ENCODE results near the gene CADPS. TPM values are rescaled to one million over a fixed set of nuclear protein-coding genes. Genes with fewer than 3 reads are reported as not detected.

The CADPS gene
- polyA plus RNA-seq, 2 of the 4 experiments (the other 2 are of a cell fraction), result not detected

DNA sequence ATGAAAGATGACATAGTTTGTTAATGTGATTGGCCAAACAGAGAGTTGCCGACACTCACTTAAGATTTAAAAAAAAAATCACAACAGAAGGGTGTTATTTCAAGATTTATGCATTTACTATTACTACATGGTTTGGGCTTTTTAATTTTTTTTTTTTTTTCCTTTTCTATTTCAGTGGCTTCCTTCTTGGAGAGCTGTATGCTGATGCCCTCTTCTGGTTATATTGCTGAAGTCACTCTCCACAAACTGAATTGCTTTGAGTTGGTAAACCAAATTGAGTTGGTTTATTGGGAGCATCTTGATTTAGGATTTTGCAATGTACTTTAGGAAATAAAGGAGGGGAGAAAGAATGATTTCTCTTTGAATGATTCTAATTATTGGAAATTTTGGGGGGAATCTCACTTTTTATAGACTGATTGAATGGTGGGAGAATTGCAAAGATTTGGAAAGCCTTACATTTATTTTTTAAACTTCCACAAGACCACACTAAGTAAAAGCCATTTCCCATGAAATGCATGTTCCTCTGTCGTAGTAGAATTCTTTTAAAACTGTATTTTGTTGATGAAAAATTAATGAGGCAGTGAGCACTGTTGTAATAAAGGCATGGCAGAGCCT lies 315.3 kb downstream of the CADPS start:
- Histone ChIP-seq H3K4me1 (no peaks in the 10 kb centered on the region), H3K9me3 (no peaks in the 10 kb centered on the region), H3K27ac (no peak overlapping the region), H3K4me2 (no peak overlapping the region), H3K4me3 (no peak overlapping the region)
- 2% methylated on average over 2 of the region's 2 CpGs for WGBS (ENCODE audit: missing lambda C conversion rate)
- ChIA-PET CTCF (interaction anchor here (0.7 to 2.7 kb wide), 5 partner anchors 20 to 367 kb away, joined by 3 to 15 read pairs (median 5); no protein-coding TSS in a partner anchor), POLR2A (no interaction called here)
- no peak for FAIRE-seq
- TF ChIP-seq, protein P1, sequence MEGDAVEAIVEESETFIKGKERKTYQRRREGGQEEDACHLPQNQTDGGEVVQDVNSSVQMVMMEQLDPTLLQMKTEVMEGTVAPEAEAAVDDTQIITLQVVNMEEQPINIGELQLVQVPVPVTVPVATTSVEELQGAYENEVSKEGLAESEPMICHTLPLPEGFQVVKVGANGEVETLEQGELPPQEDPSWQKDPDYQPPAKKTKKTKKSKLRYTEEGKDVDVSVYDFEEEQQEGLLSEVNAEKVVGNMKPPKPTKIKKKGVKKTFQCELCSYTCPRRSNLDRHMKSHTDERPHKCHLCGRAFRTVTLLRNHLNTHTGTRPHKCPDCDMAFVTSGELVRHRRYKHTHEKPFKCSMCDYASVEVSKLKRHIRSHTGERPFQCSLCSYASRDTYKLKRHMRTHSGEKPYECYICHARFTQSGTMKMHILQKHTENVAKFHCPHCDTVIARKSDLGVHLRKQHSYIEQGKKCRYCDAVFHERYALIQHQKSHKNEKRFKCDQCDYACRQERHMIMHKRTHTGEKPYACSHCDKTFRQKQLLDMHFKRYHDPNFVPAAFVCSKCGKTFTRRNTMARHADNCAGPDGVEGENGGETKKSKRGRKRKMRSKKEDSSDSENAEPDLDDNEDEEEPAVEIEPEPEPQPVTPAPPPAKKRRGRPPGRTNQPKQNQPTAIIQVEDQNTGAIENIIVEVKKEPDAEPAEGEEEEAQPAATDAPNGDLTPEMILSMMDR (IDR thresholded peaks at IDR 0.05), result peak; percentile 34; the same call in 2 of the 3 replicates
- TF ChIP-seq JUN (IDR thresholded peaks at IDR 0.05) (no peak), RAD21 (conservative IDR thresholded peaks at IDR 0.05 in 1 of 2, IDR thresholded peaks at IDR 0.05 in 1 of 2) (peak in 1 of 2 experiments; percentile 47; a peak in 3 of 5 replicates), POLR2AphosphoS2 (conservative IDR thresholded peaks at IDR 0.05; ENCODE audit: low read length) (no peak)
- DNase-seq (ENCODE audit: low read depth in 1 of 2, low spot score in 1 of 2), result peak in 1 of 2 experiments; percentile 22
- peak in 1 of 2 experiments; percentile 43; a peak in 1 of 6 replicates for ATAC-seq

DNA sequence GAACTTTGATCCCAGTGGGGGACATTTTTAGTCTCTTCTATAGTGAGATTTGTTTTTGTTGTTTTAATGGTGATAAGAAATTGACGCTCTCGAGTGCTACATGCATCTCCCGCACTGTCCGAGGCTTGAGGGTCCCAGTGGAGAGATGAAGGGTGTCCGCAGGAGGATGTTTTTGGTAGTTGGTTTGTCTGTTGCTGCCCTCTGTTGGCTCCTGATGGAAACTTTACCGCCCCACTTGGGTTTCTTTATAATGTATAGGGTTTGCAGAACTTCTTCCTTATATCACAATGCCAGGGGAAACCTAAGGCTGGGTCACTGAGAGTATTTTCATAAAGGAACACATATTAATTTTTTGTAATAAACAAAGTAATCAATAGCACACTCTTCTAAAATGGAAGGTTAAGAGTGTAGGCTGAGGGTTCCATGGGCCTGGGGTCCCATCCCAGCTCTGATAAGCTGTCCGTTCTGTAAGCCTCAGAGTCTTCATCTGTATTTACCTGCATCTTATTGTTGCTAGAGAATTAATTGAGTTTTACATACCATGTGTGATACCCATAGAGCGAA lies 316.6 kb downstream of the CADPS start:
- Histone ChIP-seq H3K4me1 (no peaks in the 10 kb centered on the region), H3K27ac (no peak overlapping the region), H3K9me3 (no peaks in the 10 kb centered on the region), H3K4me3 (no peak overlapping the region), H3K4me2 (no peak overlapping the region)
- peak; percentile 2 to 13 for DNase-seq (ENCODE audit: low read depth in 1 of 2, low spot score in 1 of 2)
- CTCF ChIA-PET, result interaction anchor here (0.7 to 2.7 kb wide), 6 partner anchors 17 to 357 kb away, joined by 3 to 15 read pairs (median 4); no protein-coding TSS in a partner anchor
- 12% methylated on average over 8 of the region's 8 CpGs for WGBS (ENCODE audit: missing lambda C conversion rate)
- POLR2A ChIA-PET, result no interaction called here
- no peak for TF ChIP-seq NFE2L2 (conservative IDR thresholded peaks at IDR 0.05; ENCODE audit: low read length)
- TF ChIP-seq NR3C1 (IDR thresholded peaks at IDR 0.05), result no peak
- TF ChIP-seq ZFP36 (IDR thresholded peaks at IDR 0.05; ENCODE audit: borderline replicate concordance, partially characterized antibody), result no peak
- TF ChIP-seq, protein P1 (IDR thresholded peaks at IDR 0.05), result peak; percentile 40
- TF ChIP-seq CBX2 (IDR thresholded peaks at IDR 0.05; ENCODE audit: borderline replicate concordance, low read depth), result no peak
- no peak for TF ChIP-seq PHF8 (IDR thresholded peaks at IDR 0.05; ENCODE audit: borderline replicate concordance, low read depth)
- 0 out of 3 replicates have a peak, but pooled peaks have one; percentile 17 for TF ChIP-seq SMC3 (IDR thresholded peaks at IDR 0.05)
- TF ChIP-seq, protein P2, sequence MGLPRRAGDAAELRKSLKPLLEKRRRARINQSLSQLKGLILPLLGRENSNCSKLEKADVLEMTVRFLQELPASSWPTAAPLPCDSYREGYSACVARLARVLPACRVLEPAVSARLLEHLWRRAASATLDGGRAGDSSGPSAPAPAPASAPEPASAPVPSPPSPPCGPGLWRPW (IDR thresholded peaks at IDR 0.05), result no peak
- no peak for TF ChIP-seq RNF2 (IDR thresholded peaks at IDR 0.05; ENCODE audit: borderline replicate concordance, low read depth)
- TF ChIP-seq RFX5 (IDR thresholded peaks at IDR 0.05), result no peak
- peak; percentile 43 to 53 for TF ChIP-seq RAD21 (conservative IDR thresholded peaks at IDR 0.05 in 1 of 2, IDR thresholded peaks at IDR 0.05 in 1 of 2)
- TF ChIP-seq FOSL2 (IDR thresholded peaks at IDR 0.05), result no peak
- no peak for TF ChIP-seq FOSL2 (CRISPR knock-in tag; IDR thresholded peaks at IDR 0.05)
- TF ChIP-seq FOSB (CRISPR knock-in tag; IDR thresholded peaks at IDR 0.05), result no peak
- no peak for TF ChIP-seq JUN (IDR thresholded peaks at IDR 0.05)
- no peak for FAIRE-seq
- ATAC-seq, result peak in 1 of 2 experiments; percentile 73; a peak in 3 of 6 replicates

DNA sequence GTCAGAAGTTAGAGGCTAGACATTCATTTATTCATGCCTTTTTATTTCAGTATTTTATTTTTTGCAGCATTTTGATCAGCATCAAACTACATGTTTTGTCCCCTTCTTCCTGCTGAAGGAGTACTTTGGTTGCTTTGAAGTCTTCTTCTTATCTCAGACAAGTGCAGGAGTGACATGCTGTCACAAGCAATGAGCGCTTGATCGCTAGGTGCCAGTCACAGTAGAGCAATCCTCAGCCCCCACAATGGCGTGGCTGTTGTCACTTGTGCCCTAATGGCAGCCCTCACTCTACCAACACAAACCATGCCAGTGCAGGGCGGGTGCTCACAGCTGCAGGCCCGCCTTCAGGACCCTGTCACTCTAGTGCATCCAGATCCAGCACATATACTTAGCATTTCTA lies 317.2 kb downstream of the CADPS start:
- no peak for FAIRE-seq
- 33% methylated on average over 3 of the region's 5 CpGs for WGBS (ENCODE audit: missing lambda C conversion rate)
- no peak for ATAC-seq
- Histone ChIP-seq H3K4me3 (no peak overlapping the region), H3K9me3 (no peaks in the 10 kb centered on the region), H3K4me1 (no peaks in the 10 kb centered on the region), H3K4me2 (no peak overlapping the region), H3K27ac (no peak overlapping the region)
- ChIA-PET POLR2A (no interaction called here), CTCF (interaction anchor here (0.7 to 2.7 kb wide), 5 partner anchors 9 to 356 kb away, joined by 3 to 15 read pairs (median 3); no protein-coding TSS in a partner anchor)
- DNase-seq (ENCODE audit: low read depth in 1 of 2, low spot score in 1 of 2), result no peak
- no peak for TF ChIP-seq POLR2A (IDR thresholded peaks at IDR 0.05; ENCODE audit: low read length)
- TF ChIP-seq ZNF302 (CRISPR knock-in tag; IDR thresholded peaks at IDR 0.05), result no peak
- TF ChIP-seq KDM1A (IDR thresholded peaks at IDR 0.05; ENCODE audit: low read depth), result no peak
- no peak for TF ChIP-seq CBX8 (IDR thresholded peaks at IDR 0.05)
- TF ChIP-seq, protein P1 (IDR thresholded peaks at IDR 0.05), result no peak
- TF ChIP-seq FOXS1 (CRISPR knock-in tag; IDR thresholded peaks at IDR 0.05), result no peak
- no peak for TF ChIP-seq TP53 (CRISPR knock-in tag; IDR thresholded peaks at IDR 0.05)
- TF ChIP-seq, protein P3, sequence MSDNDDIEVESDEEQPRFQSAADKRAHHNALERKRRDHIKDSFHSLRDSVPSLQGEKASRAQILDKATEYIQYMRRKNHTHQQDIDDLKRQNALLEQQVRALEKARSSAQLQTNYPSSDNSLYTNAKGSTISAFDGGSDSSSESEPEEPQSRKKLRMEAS (IDR thresholded peaks at IDR 0.05), result no peak
- TF ChIP-seq ESRRA (IDR thresholded peaks at IDR 0.05; ENCODE audit: borderline replicate concordance, low read length), result no peak
- TF ChIP-seq MYC (IDR thresholded peaks at IDR 0.05; ENCODE audit: borderline replicate concordance, low read length), result no peak
- TF ChIP-seq RNF2 (IDR thresholded peaks at IDR 0.05; ENCODE audit: borderline replicate concordance, low read depth), result no peak

Measured in A549 (cell line).